Measurements from ENCODE around the gene MEGF6.

Gene MEGF6

DNA sequence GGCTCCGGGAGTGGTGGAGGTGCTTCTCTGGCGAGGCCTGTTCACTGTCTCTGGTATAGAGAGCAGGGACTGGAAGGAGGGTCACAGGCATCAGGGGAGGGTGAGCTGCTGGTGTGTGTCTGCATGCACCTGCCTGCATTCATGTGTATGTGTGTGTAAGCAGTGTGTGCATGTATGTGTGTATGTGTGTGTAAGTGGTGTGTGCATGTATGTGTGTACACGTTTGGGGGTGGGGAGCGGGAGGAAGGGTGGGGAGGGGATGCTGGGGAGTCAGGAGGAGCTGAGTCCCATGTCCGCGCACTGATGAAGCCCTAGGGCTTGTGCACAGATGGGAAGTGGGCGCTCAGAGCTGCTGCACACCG, 107.8 kb downstream of the MEGF6 start:
- no peak overlapping the region for H3K4me3 ChIP-seq (ENCODE audit: low read length)
- H3K4me1 ChIP-seq (ENCODE audit: control insufficient read depth, insufficient read depth, low read length) = no peaks in the 10 kb centered on the region; the same call in 1 of the 2 replicates
- no peaks in the 10 kb centered on the region for H3K9me3 ChIP-seq (ENCODE audit: control insufficient read depth, insufficient read depth, low read length)
- no peak for DNase-seq (ENCODE audit: low read depth, low spot score)
- no CpG with 5 or more reads among the region's 8 CpGs for WGBS (ENCODE audit: insufficient coverage, insufficient read length)
- no peaks in the 10 kb centered on the region; the same call in 1 of the 2 replicates for H3K36me3 ChIP-seq (ENCODE audit: control insufficient read depth, insufficient read depth, low read length)
- H3K27me3 ChIP-seq (ENCODE audit: control insufficient read depth, insufficient read depth, low read length) = no peaks in the 10 kb centered on the region
- H3K27ac ChIP-seq (ENCODE audit: low read length) = no peak overlapping the region

DNA sequence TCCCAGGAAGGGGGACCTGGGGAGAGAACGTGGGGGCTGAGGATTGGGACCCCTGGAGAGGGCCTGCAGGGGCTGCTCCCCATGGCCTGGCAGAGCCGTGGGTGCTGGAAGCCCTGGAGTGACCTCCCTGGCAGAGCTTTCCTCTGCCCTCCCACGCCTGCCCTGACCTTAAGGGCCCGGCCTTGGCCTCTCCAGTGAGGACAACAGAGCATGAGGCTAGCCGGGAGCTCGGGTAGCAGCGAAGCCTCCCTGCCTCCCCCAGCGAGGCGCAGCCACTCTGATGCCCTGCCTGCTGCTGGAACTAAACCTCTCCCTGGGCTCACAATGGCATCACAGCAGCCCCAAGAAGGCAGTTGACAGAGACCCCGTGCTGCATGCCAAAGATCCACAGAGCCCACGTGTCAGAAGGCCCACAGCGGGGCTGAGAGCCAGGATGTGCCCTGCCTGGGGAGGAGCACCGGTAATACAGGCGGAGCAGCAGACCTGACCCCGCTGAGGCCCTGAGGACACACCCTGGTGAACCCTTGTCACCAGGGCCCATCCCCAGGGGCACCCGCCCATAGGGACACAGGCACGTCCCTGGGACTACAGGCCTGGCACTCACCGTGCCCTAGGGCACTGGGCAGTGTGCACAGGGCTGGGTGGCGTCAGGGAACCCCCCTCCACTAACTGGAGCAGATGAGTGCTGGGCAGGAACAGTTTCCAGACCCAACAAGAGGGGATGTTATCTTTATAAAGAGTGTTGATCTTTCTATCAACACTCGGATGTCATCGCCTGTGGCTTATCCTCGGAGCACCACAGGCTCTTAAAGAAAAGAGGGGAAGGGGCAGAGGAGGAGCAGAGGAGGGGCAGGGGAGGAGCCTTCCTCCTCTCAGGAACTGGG, 108.4 kb downstream of the MEGF6 start:
- no peaks in the 10 kb centered on the region; the same call in 1 of the 2 replicates for H3K4me1 ChIP-seq (ENCODE audit: control insufficient read depth, insufficient read depth, low read length)
- no peaks in the 10 kb centered on the region; the same call in 1 of the 2 replicates for H3K36me3 ChIP-seq (ENCODE audit: control insufficient read depth, insufficient read depth, low read length)
- no peak overlapping the region for H3K27ac ChIP-seq (ENCODE audit: low read length)
- no peaks in the 10 kb centered on the region for H3K27me3 ChIP-seq (ENCODE audit: control insufficient read depth, insufficient read depth, low read length)
- no peak for DNase-seq (ENCODE audit: low read depth, low spot score)
- WGBS (ENCODE audit: insufficient coverage, insufficient read length) = no CpG with 5 or more reads among the region's 22 CpGs
- no peaks in the 10 kb centered on the region for H3K9me3 ChIP-seq (ENCODE audit: control insufficient read depth, insufficient read depth, low read length)
- no peak overlapping the region for H3K4me3 ChIP-seq (ENCODE audit: low read length)

DNA sequence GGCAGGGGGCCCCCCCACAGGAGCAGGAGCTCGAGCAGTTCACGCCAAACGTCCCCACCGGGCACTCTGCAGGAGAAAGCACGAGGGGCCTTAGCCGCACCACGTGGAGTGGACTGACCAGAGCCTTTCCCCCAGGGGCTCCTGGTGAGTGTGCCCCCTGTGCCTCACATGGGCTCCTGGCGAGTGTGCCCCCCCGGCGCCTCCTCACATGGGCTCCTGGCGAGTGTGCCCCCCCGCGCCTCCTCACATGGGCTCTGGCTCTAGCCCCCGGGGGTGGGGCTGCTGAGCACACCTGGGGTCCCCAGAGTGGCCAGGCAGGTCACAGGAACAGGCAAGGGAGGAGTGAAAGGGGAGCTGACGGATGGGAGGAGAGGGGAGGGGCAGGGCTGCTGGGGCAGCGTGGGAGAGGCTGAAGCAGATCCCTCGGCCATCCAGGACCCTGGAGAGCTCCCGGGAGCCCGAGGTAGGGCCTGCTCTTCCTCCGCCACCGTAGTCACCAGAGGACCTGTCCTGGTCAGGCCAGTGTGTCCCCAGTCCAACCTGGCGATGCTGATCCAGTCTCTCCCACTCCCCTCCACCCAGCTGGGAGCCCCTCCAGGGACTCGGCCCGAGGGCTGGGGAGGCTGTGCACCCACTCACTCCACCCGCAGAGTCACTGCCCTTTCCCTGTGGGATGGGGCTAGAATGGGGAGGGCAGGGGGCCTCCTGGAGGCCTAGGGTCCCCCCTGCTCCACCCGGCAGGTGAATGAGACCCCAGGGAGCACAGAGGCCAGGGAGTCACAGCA, 109.3 kb downstream of the MEGF6 start:
- WGBS (ENCODE audit: insufficient coverage, insufficient read length) = no CpG with 5 or more reads among the region's 26 CpGs
- H3K9me3 ChIP-seq (ENCODE audit: control insufficient read depth, insufficient read depth, low read length) = no peaks in the 10 kb centered on the region
- no peaks in the 10 kb centered on the region; the same call in 1 of the 2 replicates for H3K36me3 ChIP-seq (ENCODE audit: control insufficient read depth, insufficient read depth, low read length)
- no peak overlapping the region for H3K4me3 ChIP-seq (ENCODE audit: low read length)
- peak; percentile 52 for DNase-seq (ENCODE audit: low read depth, low spot score)
- H3K27ac ChIP-seq (ENCODE audit: low read length) = no peak overlapping the region
- no peaks in the 10 kb centered on the region; the same call in 1 of the 2 replicates for H3K4me1 ChIP-seq (ENCODE audit: control insufficient read depth, insufficient read depth, low read length)
- no peaks in the 10 kb centered on the region for H3K27me3 ChIP-seq (ENCODE audit: control insufficient read depth, insufficient read depth, low read length)

DNA sequence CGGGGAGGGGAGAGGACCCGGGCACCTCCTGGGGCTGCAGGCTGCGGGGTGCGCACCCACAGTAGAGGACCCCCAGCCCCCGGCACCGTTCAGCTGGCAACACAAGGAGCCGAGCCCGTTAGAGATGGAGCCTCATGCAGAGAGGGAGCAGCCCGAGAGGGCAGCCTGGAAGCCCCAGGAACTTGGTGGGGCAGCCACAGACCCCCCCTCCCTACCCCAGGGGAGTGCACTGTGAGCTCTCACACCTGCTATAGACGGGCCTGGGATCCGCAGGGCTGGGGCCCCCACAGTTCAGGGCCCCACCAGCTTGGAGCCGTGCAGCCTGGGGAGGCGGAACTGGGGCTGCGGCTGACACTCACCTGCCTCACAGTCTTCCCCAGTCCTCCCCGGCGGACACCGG, 109.9 kb downstream of the MEGF6 start:
- Histone ChIP-seq H3K27me3 (ENCODE audit: control insufficient read depth, insufficient read depth, low read length) (no peaks in the 10 kb centered on the region), H3K4me1 (ENCODE audit: control insufficient read depth, insufficient read depth, low read length) (no peaks in the 10 kb centered on the region; the same call in 1 of the 2 replicates), H3K27ac (ENCODE audit: low read length) (no peak overlapping the region), H3K4me3 (ENCODE audit: low read length) (no peak overlapping the region), H3K36me3 (ENCODE audit: control insufficient read depth, insufficient read depth, low read length) (no peaks in the 10 kb centered on the region; the same call in 1 of the 2 replicates), H3K9me3 (ENCODE audit: control insufficient read depth, insufficient read depth, low read length) (no peaks in the 10 kb centered on the region)
- no CpG with 5 or more reads among the region's 17 CpGs for WGBS (ENCODE audit: insufficient coverage, insufficient read length)
- no peak for DNase-seq (ENCODE audit: low read depth, low spot score)

DNA sequence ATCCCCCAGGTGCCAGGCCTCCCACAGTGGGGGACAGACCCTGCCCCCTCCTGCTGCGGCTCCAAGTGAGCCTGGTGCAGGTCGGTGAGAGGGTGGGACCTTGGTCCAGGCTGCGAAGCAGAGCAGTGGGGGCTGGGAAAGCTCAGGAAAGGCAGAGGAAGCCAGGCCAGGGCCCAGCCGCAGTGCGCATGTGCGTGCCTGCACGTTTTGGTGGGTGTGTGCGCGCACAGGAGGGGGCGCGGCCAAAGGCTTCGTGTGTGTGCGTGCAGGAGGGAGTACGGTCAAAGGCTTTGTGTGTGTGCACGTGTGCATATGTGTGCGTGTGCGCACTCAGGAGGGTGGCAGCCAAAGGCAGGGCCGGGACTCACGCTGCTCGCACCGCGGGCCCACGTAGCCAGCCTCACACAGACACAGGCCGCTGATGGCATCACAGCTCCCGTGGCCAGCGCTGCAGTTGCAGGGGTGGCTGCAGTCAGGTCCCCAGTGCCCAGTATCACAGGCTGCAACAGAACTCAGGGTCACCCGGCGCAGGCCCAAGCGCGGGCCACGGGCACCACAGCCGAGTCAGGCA, 111.0 kb downstream of the MEGF6 start:
- H3K36me3 ChIP-seq (ENCODE audit: control insufficient read depth, insufficient read depth, low read length) = no peaks in the 10 kb centered on the region; the same call in 1 of the 2 replicates
- H3K4me3 ChIP-seq (ENCODE audit: low read length) = no peak overlapping the region
- WGBS (ENCODE audit: insufficient coverage, insufficient read length) = no CpG with 5 or more reads among the region's 32 CpGs
- DNase-seq (ENCODE audit: low read depth, low spot score) = no peak
- H3K27me3 ChIP-seq (ENCODE audit: control insufficient read depth, insufficient read depth, low read length) = no peaks in the 10 kb centered on the region
- H3K4me1 ChIP-seq (ENCODE audit: control insufficient read depth, insufficient read depth, low read length) = no peaks in the 10 kb centered on the region; the same call in 1 of the 2 replicates
- no peak overlapping the region for H3K27ac ChIP-seq (ENCODE audit: low read length)
- no peaks in the 10 kb centered on the region for H3K9me3 ChIP-seq (ENCODE audit: control insufficient read depth, insufficient read depth, low read length)

DNA sequence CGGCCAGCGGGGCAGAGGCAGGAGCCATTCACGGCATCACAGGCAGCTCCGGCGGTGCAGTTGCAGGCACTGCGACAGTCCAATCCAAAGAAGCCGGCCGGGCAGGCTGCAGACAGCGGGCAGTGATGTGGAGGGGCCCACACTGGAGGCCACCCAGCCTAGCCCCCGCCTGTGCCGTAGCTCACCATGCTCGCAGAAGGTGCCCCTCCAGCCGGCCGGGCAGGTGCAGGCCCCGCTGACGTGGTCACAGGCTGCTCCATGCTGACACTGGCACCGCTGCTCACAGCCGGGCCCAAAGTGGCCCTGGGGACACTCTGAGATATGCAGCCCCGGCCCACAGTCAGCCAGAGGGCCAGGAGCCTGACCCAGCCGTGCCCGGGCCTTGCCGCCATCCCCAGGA, 111.7 kb downstream of the MEGF6 start:
- Histone ChIP-seq H3K27ac (ENCODE audit: low read length) (no peak overlapping the region), H3K27me3 (ENCODE audit: control insufficient read depth, insufficient read depth, low read length) (no peaks in the 10 kb centered on the region), H3K9me3 (ENCODE audit: control insufficient read depth, insufficient read depth, low read length) (no peaks in the 10 kb centered on the region), H3K36me3 (ENCODE audit: control insufficient read depth, insufficient read depth, low read length) (no peaks in the 10 kb centered on the region; the same call in 1 of the 2 replicates), H3K4me1 (ENCODE audit: control insufficient read depth, insufficient read depth, low read length) (no peaks in the 10 kb centered on the region; the same call in 1 of the 2 replicates), H3K4me3 (ENCODE audit: low read length) (no peak overlapping the region)
- no CpG with 5 or more reads among the region's 22 CpGs for WGBS (ENCODE audit: insufficient coverage, insufficient read length)
- no peak for DNase-seq (ENCODE audit: low read depth, low spot score)

DNA sequence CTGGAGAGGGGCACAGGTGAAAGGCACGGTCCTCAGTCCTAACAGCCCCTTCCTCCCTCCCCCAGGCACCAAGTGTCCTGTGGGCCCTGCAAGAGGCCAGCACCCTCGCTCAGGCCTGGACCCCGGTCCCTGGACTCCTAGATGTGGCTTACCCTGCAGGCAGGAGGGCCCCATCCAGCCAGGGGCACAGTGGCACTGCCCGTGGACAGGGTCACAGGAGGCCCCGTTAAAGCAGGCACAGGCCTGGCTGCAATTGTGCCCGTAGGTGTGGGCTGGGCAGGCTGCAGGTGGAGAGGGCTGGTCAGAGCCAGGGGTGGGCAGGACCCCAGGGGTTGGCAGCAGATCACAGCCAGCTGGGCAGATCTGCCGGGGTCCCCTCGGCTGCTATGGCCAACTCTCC, 112.3 kb downstream of the MEGF6 start:
- Histone ChIP-seq H3K4me1 (ENCODE audit: control insufficient read depth, insufficient read depth, low read length) (no peaks in the 10 kb centered on the region; the same call in 1 of the 2 replicates), H3K27me3 (ENCODE audit: control insufficient read depth, insufficient read depth, low read length) (no peaks in the 10 kb centered on the region), H3K36me3 (ENCODE audit: control insufficient read depth, insufficient read depth, low read length) (no peaks in the 10 kb centered on the region; the same call in 1 of the 2 replicates), H3K9me3 (ENCODE audit: control insufficient read depth, insufficient read depth, low read length) (no peaks in the 10 kb centered on the region), H3K27ac (ENCODE audit: low read length) (no peak overlapping the region), H3K4me3 (ENCODE audit: low read length) (no peak overlapping the region)
- no peak for DNase-seq (ENCODE audit: low read depth, low spot score)
- no CpG with 5 or more reads among the region's 8 CpGs for WGBS (ENCODE audit: insufficient coverage, insufficient read length)

DNA sequence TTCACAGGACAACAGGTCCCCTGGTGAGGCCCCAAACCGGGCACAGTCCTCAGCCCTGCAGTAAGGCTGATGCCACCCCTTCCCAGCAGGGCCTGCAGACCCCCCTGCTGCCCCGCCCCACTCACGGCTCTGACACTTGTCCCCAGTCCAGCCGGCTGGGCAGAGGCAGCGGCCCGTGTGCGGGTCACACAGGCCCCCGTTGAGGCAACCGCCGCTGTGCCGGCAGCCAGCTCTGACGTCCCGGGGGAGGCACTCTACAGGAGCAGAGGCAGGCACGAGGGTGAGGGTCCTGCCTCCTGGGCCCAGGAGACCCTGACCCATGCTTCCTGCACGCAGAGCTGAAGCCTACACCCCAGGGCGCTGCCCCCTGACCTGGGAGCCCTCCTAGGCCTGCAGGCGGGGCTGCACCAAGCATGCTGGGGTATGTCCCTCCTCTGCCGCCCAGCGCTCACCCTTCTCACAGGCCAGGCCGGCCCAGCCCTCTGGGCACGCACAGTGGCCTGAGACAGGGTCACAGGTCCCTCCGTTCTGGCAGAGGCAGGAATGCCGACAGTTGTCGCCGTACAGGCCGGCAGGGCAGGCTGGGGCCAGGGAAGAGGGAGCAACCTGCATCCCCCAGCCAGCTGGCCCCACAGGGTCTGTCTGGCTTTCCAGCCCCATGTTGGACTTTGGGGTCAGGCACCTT, 112.9 kb downstream of the MEGF6 start:
- no peaks in the 10 kb centered on the region; the same call in 1 of the 2 replicates for H3K4me1 ChIP-seq (ENCODE audit: control insufficient read depth, insufficient read depth, low read length)
- H3K4me3 ChIP-seq (ENCODE audit: low read length) = no peak overlapping the region
- H3K9me3 ChIP-seq (ENCODE audit: control insufficient read depth, insufficient read depth, low read length) = no peaks in the 10 kb centered on the region
- H3K27ac ChIP-seq (ENCODE audit: low read length) = no peak overlapping the region
- H3K27me3 ChIP-seq (ENCODE audit: control insufficient read depth, insufficient read depth, low read length) = no peaks in the 10 kb centered on the region
- no CpG with 5 or more reads among the region's 26 CpGs for WGBS (ENCODE audit: insufficient coverage, insufficient read length)
- H3K36me3 ChIP-seq (ENCODE audit: control insufficient read depth, insufficient read depth, low read length) = no peaks in the 10 kb centered on the region; the same call in 1 of the 2 replicates
- no peak for DNase-seq (ENCODE audit: low read depth, low spot score)

DNA sequence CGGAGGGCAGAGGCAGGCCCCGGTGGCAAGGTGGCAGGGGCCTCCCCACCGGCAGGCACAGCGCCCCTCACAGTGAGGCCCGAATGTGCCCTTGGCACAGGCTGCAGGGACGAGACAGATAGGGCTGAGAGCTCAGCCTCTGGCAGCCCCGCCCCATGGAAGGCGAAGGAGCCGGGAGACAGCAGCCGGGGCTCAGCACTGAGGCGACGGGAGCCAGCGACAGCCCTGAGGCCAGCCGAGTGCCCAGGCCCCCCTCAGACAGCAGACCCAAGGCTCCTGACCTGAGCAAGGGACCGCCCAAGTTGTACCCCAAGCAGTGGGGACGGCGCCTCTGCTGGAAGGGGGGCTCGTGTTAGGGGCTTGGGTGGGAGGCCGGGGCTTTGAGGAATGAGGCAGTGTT, 113.8 kb downstream of the MEGF6 start:
- no peaks in the 10 kb centered on the region for H3K9me3 ChIP-seq (ENCODE audit: control insufficient read depth, insufficient read depth, low read length)
- H3K4me1 ChIP-seq (ENCODE audit: control insufficient read depth, insufficient read depth, low read length) = no peaks in the 10 kb centered on the region; the same call in 1 of the 2 replicates
- WGBS (ENCODE audit: insufficient coverage, insufficient read length) = no CpG with 5 or more reads among the region's 19 CpGs
- H3K4me3 ChIP-seq (ENCODE audit: low read length) = no peak overlapping the region
- no peak for DNase-seq (ENCODE audit: low read depth, low spot score)
- no peaks in the 10 kb centered on the region; the same call in 1 of the 2 replicates for H3K36me3 ChIP-seq (ENCODE audit: control insufficient read depth, insufficient read depth, low read length)
- no peak overlapping the region for H3K27ac ChIP-seq (ENCODE audit: low read length)
- no peaks in the 10 kb centered on the region for H3K27me3 ChIP-seq (ENCODE audit: control insufficient read depth, insufficient read depth, low read length)
